ENCODE results near the gene CASTOR2.
"Not testable (repeated sequence)": the region's sequence is repeated elsewhere in the genome, so short reads cannot be mapped to it uniquely, and the experiment has no call there.

GRCh38 chr7:74953774-74954173 is 10.7 kb upstream of the CASTOR2 start:
- TF ChIP-seq CTCF, POLR2A (IDR thresholded peaks at IDR 0.05): not testable (repeated sequence)

Data from breast epithelium (tissue), 3 donors.